ENCODE results near the gene PDIA5. TPM values are rescaled to one million over a fixed set of nuclear protein-coding genes. Genes with fewer than 3 reads are reported as not detected.

PDIA5 gene
- total RNA-seq: 96.0 and 155 TPM in 2 replicates

GRCh38 chr3:123066896-123067688 lies at the start of gene PDIA5:
TSS of gene PDIA5 (plus strand) at chr3:123067025. CDS start at chr3:123067165, 140 bp downstream.

GRCh38 chr3:123027292-123028232 lies 39.3 kb upstream of the PDIA5 start, which contains the start of gene SEMA5B:
TSS of gene SEMA5B (minus strand) at chr3:123027763. CDS start at chr3:122961263, 66,500 bp downstream.

GRCh38 chr3:123201557-123202427 lies 135.0 kb downstream of the PDIA5 start, which contains the start of gene SEC22A:
TSS of gene SEC22A (plus strand) at chr3:123201943. CDS start at chr3:123209218, 7,275 bp downstream.

Other genes with a start within 250 kb of the PDIA5 start
- gene SEMA5B, start 39.3 kb upstream of the PDIA5 start, total RNA-seq: 0.53 and 3.6 TPM in 2 replicates
- 36.2 and 37.7 TPM in 2 replicates for gene SEC22A, start 134.9 kb downstream of the PDIA5 start, total RNA-seq

Data from aortic smooth muscle cell (primary cell).